ENCODE measurements around the gene PGM5.

The PGM5 gene

DNA sequence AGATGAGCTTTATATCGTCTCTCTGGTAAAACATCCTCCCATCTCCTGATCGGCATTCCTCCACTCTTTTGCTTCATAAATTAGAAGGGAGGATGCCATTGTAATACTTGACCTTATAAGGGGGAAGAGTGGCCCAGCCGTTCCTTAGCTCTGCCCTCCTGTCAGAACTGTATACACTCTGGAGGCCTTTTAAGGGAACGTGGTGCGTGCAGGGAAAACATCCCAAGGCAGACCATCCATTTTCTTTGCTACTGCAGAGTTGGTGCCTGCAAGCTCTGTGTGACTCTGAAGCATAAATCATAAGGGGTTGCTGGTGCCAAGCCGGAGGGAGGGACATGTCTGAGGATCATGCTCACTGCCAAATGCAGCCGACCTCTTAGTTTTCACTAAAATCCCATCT, 90.4 kb downstream of the PGM5 start:
- no peak for DNase-seq

DNA sequence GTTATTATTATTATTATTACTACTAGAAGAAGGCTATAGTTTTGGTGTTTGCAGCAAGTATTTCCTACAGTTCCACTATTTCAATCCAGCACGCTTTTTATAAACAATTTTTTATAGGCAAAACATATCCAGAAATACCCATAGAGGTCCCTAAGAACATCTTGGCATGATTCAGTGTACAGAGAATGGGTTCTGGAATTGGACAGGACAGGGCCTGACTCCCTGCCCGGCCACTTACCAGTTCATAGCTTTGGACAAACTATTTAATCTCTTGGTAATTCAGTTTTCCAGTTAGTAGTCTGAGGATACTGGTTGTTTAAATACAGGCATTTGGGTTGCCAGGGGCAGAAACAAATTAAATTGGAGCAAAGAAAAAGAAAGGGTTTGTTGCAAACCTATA, 91.2 kb downstream of the PGM5 start:
- DNase-seq: no peak

GRCh38 chr9:68454579-68455334, 98.3 kb downstream of the PGM5 start:
- DNase-seq: no peak

- DNase-seq: no peak
Measured at GRCh38 chr9:68455451-68455850, 99.0 kb downstream of the PGM5 start.

- DNase-seq: no peak
Measured at GRCh38 chr9:68457803-68458202, 101.4 kb downstream of the PGM5 start.

DNA sequence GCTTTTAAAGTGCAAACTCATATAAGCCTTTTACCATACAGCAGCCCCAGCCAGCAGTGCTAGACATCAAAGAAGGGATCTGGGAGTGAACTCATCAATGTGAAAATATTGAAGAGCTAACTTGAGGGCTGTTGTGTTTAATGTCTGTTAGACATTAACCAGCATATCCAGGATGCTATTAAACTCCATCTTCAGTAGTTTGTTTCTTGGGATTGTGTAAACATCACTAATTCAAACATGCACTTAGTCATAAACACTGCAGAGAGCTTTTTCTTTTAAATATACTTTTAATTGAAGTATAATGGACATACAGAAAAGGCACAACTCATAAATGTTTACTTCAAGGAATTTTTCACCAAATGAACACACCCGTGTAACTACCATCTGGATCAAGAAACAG, 102.5 kb downstream of the PGM5 start:
- no peak for DNase-seq

DNA sequence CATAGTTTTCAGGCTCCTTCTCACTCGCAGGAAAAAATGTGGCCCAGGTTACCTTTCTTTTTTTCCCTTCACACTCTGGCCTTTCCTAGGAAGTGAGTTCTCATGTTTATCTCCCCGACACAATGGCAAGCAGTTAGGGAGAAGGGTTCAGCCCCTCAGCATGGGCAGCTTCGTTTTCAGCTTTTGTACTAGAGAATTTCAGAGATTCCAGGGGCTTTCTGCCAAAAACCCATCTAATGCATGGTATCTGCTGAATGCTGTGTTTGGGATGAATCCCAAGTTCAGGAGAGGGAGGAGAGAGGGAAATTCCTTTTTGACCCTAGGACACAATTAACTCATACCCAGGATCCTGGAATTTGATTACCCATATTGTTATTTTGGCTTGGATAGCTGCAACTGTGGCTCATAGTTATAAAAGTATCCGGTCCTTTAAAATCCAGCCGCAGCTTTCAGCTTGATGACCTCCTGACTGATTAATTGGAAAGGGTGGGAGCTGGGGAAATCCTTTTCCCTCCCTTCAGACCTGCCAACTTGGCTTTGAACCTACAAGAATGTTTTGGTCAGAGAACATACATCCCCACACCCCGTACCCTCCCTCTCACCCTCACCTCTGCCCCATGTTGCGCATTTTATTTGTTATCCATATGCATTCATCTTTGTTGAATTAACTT, 105.8 kb downstream of the PGM5 start:
- DNase-seq: no peak

- DNase-seq: no peak
Measured at GRCh38 chr9:68470067-68470466, 113.7 kb downstream of the PGM5 start.

GRCh38 chr9:68470634-68471033, 114.2 kb downstream of the PGM5 start:
- DNase-seq: no peak

DNA sequence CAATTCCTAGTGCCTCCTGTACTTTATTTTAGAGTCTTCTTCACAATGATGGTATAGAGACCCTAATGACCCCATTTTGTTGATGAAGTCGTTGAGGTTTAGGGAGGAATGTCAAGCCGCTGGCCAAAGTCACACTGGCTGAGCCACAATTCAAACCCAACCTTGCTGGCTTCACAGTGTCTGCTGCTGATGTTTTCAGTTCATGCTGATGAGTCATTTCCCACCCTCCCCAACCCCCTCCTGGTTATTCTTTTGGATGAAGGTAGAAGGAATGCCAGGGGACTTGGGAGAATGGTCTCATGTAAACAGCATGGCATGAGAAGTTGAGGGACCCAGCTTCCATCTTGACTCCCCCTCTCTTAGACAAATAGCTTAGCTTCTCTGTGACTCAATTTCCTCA, 115.7 kb downstream of the PGM5 start:
- no peak for DNase-seq

- no peak for DNase-seq
Measured at GRCh38 chr9:68473790-68474189, 117.4 kb downstream of the PGM5 start.

- DNase-seq: no peak
Measured at GRCh38 chr9:68476422-68476821, 120.0 kb downstream of the PGM5 start.

GRCh38 chr9:68476847-68477246, 120.4 kb downstream of the PGM5 start:
- DNase-seq: no peak

GRCh38 chr9:68480807-68481206, 124.4 kb downstream of the PGM5 start:
- no peak for DNase-seq

- DNase-seq: no peak
Measured at GRCh38 chr9:68482548-68482947, 126.1 kb downstream of the PGM5 start.

GRCh38 chr9:68488126-68488525, 131.7 kb downstream of the PGM5 start:
- no peak for DNase-seq

GRCh38 chr9:68489646-68490045, 133.2 kb downstream of the PGM5 start:
- no peak for DNase-seq

GRCh38 chr9:68492806-68493205, 136.4 kb downstream of the PGM5 start:
- DNase-seq: no peak

DNA sequence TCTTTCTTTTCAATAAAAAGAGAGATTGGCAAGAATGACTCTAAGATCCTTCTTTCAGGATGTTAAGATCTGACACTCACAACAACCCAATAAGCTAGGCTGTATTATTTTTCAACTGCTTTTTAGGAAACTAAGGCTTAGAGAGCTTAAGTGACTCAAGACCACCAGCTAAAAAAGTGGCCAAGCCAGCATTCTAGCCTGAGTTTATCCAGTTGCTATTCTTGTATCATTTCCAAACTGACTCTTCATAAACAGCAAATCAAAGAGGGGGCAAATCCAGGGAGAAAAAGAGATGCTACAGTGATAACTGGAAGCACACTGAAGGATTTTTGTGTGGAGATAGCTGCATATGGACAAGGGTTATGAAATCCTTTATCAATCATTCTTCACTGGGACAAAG, 137.1 kb downstream of the PGM5 start:
- no peak for DNase-seq

- no peak for DNase-seq
Measured at GRCh38 chr9:68493958-68494577, 137.7 kb downstream of the PGM5 start.

- no peak for DNase-seq
Measured at GRCh38 chr9:68495247-68495646, 138.8 kb downstream of the PGM5 start.

GRCh38 chr9:68496356-68496755, 139.9 kb downstream of the PGM5 start:
- DNase-seq: no peak

- no peak for DNase-seq
Measured at GRCh38 chr9:68497629-68498028, 141.2 kb downstream of the PGM5 start.

- DNase-seq: no peak
Measured at GRCh38 chr9:68498816-68499215, 142.4 kb downstream of the PGM5 start.
